HepG2 (cell line): ENCODE data around the gene CTAGE1. TPM values are rescaled to one million over a fixed set of nuclear protein-coding genes. Genes with fewer than 3 reads are reported as not detected.

ENCODE experiments used
- ATAC-seq: fragments of 200-7000 bp; cut with Tn5 transposase; 3 replicates; pipeline ENCODE4 v1.9.1; 2020; ENCODE audit warnings: mild to moderate bottlenecking, moderate library complexity
- BruUV-seq: library from RNA; stranded (reverse); fragments of 400-500 nt; replicated peaks from 2 replicates; lab custom pipeline; 2021; lab: Mats Ljungman, UMichigan
- CTCF ChIA-PET: fragments of 300-600 bp; formaldehyde crosslinking; extraction: SDS; loops from one replicate; lab custom pipeline; 2021; ENCODE audit warnings: low total read pairs, inconsistent platforms, low intra/inter-chr PET ratio; lab: Yijun Ruan, JAX
- POLR2A ChIA-PET: fragments of 350-600 bp; sonication (Branson Sonifier 250); formaldehyde crosslinking; loops from one replicate; lab custom pipeline; 2020; ENCODE audit warnings: antibody characterized with exemption, inconsistent platforms; lab: Yijun Ruan, JAX
- DNase-seq: peaks from one replicate; pipeline ENCODE4 v3.0.0-alpha.2; 2015; ENCODE audit warnings: low spot score
- FAIRE-seq: peaks from 3 replicates; lab custom pipeline; 2011; peaks lifted over from hg19 to GRCh38; lab: Jason Lieb, UNC
- H2AFZ ChIP-seq: one replicate; pipeline ENCODE4 v1.6.1; 2011; ENCODE audit warnings: low read length, inconsistent platforms
- H3K27ac ChIP-seq: fragments of 300-600 bp; 3 replicates; pipeline ENCODE4 v1.8.0; 2011; ENCODE audit warnings: mixed run types, mild to moderate bottlenecking, mixed read lengths, low read length, inconsistent platforms; ENCODE audit not compliant: insufficient read depth; ENCODE audit errors: extremely low read length
- H3K27me3 ChIP-seq, 2 experiments: fragments of 200-600 bp in 1 of 2; 2 replicates in 1 of 2; 3 replicates in 1 of 2; pipeline versions ENCODE4 v1.6.0 to v1.8.0; 2011; ENCODE audit warnings: low read length in 2 of 2, mild to moderate bottlenecking in 2 of 2, moderate library complexity in 2 of 2, inconsistent platforms in 1 of 2; ENCODE audit not compliant: insufficient read depth in 2 of 2, control insufficient read depth in 1 of 2
- H3K36me3 ChIP-seq, 2 experiments: fragments of 200-600 bp in 1 of 2; replicated peaks in 1 of 2; 2 replicates in 1 of 2; 3 replicates in 1 of 2; pipeline versions ENCODE4 v1.5.1 to v1.8.0; 2011; ENCODE audit warnings: low read length in 2 of 2, inconsistent platforms in 1 of 2; ENCODE audit not compliant: insufficient read depth in 2 of 2, control insufficient read depth in 1 of 2
- H3K4me1 ChIP-seq: 2 replicates; pipeline ENCODE4 v1.5.1; 2012; ENCODE audit warnings: low read length, inconsistent platforms; ENCODE audit not compliant: insufficient read depth
- H3K4me2 ChIP-seq: 2 replicates; pipeline ENCODE4 v1.6.0; 2011; ENCODE audit warnings: low read depth, low read length, inconsistent platforms
- H3K4me3 ChIP-seq, 3 experiments: fragments of 200-600 bp in 1 of 3; sonication (generic), shearing (Covaris generic) in 1 of 3; replicated peaks in 1 of 3; 2 replicates each; pipeline ENCODE4 v1.5.1; 2011 to 2016; ENCODE audit warnings: low read length in 3 of 3, inconsistent platforms in 2 of 3, low read depth in 2 of 3, mild to moderate bottlenecking in 2 of 3, control low read depth in 1 of 3, mixed read lengths in 1 of 3; ENCODE audit not compliant: insufficient read depth in 1 of 3
- H3K79me2 ChIP-seq: one replicate; pipeline ENCODE4 v1.6.1; 2011; ENCODE audit warnings: low read length, inconsistent platforms; ENCODE audit not compliant: insufficient read depth
- H3K9ac ChIP-seq: 2 replicates; pipeline ENCODE4 v1.6.0; 2011; ENCODE audit warnings: mild to moderate bottlenecking, low read depth, low read length, inconsistent platforms; ENCODE audit not compliant: insufficient read depth
- H3K9me3 ChIP-seq: 2 replicates; pipeline ENCODE4 v1.5.1; 2012; ENCODE audit warnings: mild to moderate bottlenecking, low read length
- H4K20me1 ChIP-seq: 2 replicates; pipeline ENCODE4 v1.6.0; 2011; ENCODE audit warnings: inconsistent platforms, mild to moderate bottlenecking, low read length, moderate library complexity; ENCODE audit not compliant: insufficient read depth
- AKAP8 ChIP-seq: sonication (generic); formaldehyde crosslinking; IDR thresholded peaks from 2 replicates; pipeline ENCODE4 v1.5.1; 2020; ENCODE audit warnings: mild to moderate bottlenecking, missing genetic modification reagents
- DMAP1 ChIP-seq: IDR thresholded peaks from 2 replicates; pipeline ENCODE4 v1.6.1; 2016
- EEA1 ChIP-seq: sonication (generic); formaldehyde crosslinking; IDR thresholded peaks from 2 replicates; pipeline ENCODE4 v1.5.1; 2020; ENCODE audit warnings: mild to moderate bottlenecking, missing genetic modification reagents, borderline replicate concordance
- MBD4 ChIP-seq: IDR thresholded peaks from 2 replicates; pipeline ENCODE4 v1.6.1; 2012; ENCODE audit warnings: low read length, inconsistent platforms, borderline replicate concordance
- PATZ1 ChIP-seq: sonication (generic); formaldehyde crosslinking; IDR thresholded peaks from 2 replicates; pipeline ENCODE4 v1.4.0; 2020; ENCODE audit warnings: missing genetic modification reagents
- RARA ChIP-seq: IDR thresholded peaks from 2 replicates; pipeline ENCODE4 v1.6.1; 2016; ENCODE audit warnings: missing genetic modification reagents, missing compliant biosample characterization
- RNF2 ChIP-seq: fragments of 450-650 bp; conservative IDR thresholded peaks from 2 replicates; pipeline ENCODE4 v1.6.1; 2016; ENCODE audit warnings: low read depth
- ZEB1 ChIP-seq: IDR thresholded peaks from 2 replicates; pipeline ENCODE4 v1.6.1; 2012; ENCODE audit warnings: mild to moderate bottlenecking, low read depth, inconsistent platforms; ENCODE audit not compliant: insufficient replicate concordance
- ZNF749 ChIP-seq: sonication (generic); formaldehyde crosslinking; IDR thresholded peaks from 2 replicates; pipeline ENCODE4 v1.8.0; 2022; ENCODE audit warnings: mild to moderate bottlenecking, missing genetic modification reagents, moderate library complexity, borderline replicate concordance
- WGBS: methylation state at CpG from one replicate; pipeline ENCODE4 v1.1.6; 2017; ENCODE audit warnings: low lambda C conversion rate; 5-methylcytosine and 5-hydroxymethylcytosine counted together
- in situ Hi-C: cut with HindIII; loops from 2 replicates; pipeline ENCODE4 v1.10.0; 2017; ENCODE audit warnings: low pct_unique_long_range_greater_than_20kb; ENCODE audit not compliant: extremely low pct_ligation_motif_present
- intact Hi-C: fragments of 100-400 bp; cut with micrococcal nuclease; formaldehyde crosslinking; loops from one replicate; pipeline ENCODE4 v1.10.0; 2022; ENCODE audit not compliant: unreplicated experiment
- polyA plus RNA-seq, 8 experiments: library from polyadenylated mRNA; depleted of rRNA in 3 of 8; stranded (reverse) in 7 of 8; unstranded in 1 of 8; fragments of >200 nt; fragmentation: Illumina TruSeq in 4 of 8; extraction: Trizol in 4 of 8; gene quantifications; 2 replicates each; pipeline versions ENCODE4 v1.2.1 to v1.2.3, GENCODE V29; 2011 to 2016; ENCODE audit warnings: low read depth in 4 of 8, missing spikeins in 1 of 8, mixed read lengths in 1 of 8; ENCODE audit not compliant: insufficient read depth in 1 of 8
- total RNA-seq, 5 experiments: library from RNA; depleted of rRNA; stranded (reverse); fragments of >200 nt; fragmentation: Illumina TruSeq; extraction: Trizol; gene quantifications; 2 replicates each; pipeline ENCODE4 v1.2.3, GENCODE V29; 2016; ENCODE audit warnings: low read depth in 1 of 5
- TF ChIP-seq, protein P1 (sequence below): sonication (generic); formaldehyde crosslinking; IDR thresholded peaks from 2 replicates; pipeline ENCODE4 v1.5.0; 2020; ENCODE audit warnings: mild to moderate bottlenecking, missing genetic modification reagents
- TF ChIP-seq, protein P2 (sequence below): sonication (generic); formaldehyde crosslinking; IDR thresholded peaks from 2 replicates; pipeline ENCODE4 v1.4.0; 2020; ENCODE audit warnings: missing genetic modification reagents

CTAGE1 gene
- total and polyA plus RNA-seq, 2 of the 13 experiments (the other 11 are each of a cell fraction or from before 2014, with no cell fraction given): 0.02 TPM; not detected in 1

DNA sequence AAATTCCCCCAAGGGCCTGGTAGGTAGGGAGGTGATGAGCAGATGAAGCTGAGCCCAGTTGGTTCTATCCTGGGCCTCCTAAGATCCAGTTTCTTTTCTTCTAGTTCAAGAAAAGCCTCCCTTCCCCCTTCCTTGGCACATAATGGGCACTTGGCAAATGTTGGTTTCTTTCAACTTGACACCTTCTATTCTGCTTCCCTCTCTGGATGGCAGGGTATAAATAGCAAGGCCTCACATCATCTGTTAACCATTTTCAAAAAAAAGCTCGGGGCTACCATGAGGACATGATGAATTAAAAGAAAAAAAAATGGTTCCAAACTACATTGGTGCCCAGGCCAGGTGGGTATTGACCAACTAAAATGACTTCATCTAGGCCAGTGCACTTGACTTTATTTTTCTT lies 29.9 kb downstream of the CTAGE1 start:
- Histone ChIP-seq H3K27me3 (no peaks in the 10 kb centered on the region), H3K9ac (no peak overlapping the region), H3K9me3 (no peaks in the 10 kb centered on the region), H3K4me2 (no peak overlapping the region), H3K4me1 (no peaks in the 10 kb centered on the region), H2AFZ (no peak overlapping the region), H3K79me2 (no peaks in the 10 kb centered on the region), H4K20me1 (no peaks in the 10 kb centered on the region), H3K27ac (no peak overlapping the region), H3K4me3 (no peak overlapping the region), H3K36me3 (no peaks in the 10 kb centered on the region)
- FAIRE-seq (no peak), ATAC-seq (no peak), DNase-seq (no peak)
- in situ Hi-C loops (no loop called here), intact Hi-C loops (no loop called here)
- CTCF ChIA-PET: no interaction called here
- 3% methylated on average over 1 of the region's 1 CpG for WGBS
- POLR2A ChIA-PET: no interaction called here
- no peak for TF ChIP-seq ZEB1
- TF ChIP-seq, protein P1, sequence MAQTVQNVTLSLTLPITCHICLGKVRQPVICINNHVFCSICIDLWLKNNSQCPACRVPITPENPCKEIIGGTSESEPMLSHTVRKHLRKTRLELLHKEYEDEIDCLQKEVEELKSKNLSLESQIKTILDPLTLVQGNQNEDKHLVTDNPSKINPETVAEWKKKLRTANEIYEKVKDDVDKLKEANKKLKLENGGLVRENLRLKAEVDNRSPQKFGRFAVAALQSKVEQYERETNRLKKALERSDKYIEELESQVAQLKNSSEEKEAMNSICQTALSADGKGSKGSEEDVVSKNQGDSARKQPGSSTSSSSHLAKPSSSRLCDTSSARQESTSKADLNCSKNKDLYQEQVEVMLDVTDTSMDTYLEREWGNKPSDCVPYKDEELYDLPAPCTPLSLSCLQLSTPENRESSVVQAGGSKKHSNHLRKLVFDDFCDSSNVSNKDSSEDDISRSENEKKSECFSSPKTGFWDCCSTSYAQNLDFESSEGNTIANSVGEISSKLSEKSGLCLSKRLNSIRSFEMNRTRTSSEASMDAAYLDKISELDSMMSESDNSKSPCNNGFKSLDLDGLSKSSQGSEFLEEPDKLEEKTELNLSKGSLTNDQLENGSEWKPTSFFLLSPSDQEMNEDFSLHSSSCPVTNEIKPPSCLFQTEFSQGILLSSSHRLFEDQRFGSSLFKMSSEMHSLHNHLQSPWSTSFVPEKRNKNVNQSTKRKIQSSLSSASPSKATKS (CRISPR knock-in tag): no peak
- TF ChIP-seq RARA (CRISPR knock-in tag): no peak
- TF ChIP-seq MBD4: no peak
- no peak for TF ChIP-seq DMAP1 (CRISPR knock-in tag)
- no peak for TF ChIP-seq RNF2
- TF ChIP-seq, protein P2, sequence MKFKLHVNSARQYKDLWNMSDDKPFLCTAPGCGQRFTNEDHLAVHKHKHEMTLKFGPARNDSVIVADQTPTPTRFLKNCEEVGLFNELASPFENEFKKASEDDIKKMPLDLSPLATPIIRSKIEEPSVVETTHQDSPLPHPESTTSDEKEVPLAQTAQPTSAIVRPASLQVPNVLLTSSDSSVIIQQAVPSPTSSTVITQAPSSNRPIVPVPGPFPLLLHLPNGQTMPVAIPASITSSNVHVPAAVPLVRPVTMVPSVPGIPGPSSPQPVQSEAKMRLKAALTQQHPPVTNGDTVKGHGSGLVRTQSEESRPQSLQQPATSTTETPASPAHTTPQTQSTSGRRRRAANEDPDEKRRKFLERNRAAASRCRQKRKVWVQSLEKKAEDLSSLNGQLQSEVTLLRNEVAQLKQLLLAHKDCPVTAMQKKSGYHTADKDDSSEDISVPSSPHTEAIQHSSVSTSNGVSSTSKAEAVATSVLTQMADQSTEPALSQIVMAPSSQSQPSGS (CRISPR knock-in tag): no peak
- no peak for TF ChIP-seq PATZ1 (CRISPR knock-in tag)
- TF ChIP-seq ZNF749 (CRISPR knock-in tag): no peak
- no peak for TF ChIP-seq AKAP8 (CRISPR knock-in tag)
- TF ChIP-seq EEA1 (CRISPR knock-in tag): no peak
- BruUV-seq: no TSS peak
